Activated CD4-positive, alpha-beta T cell treated with anti-CD3 and anti-CD28 coated beads for 36 hours (primary cell): Measurements from ENCODE around the gene DNAH5. TPM values are rescaled to one million over a fixed set of nuclear protein-coding genes. Genes with fewer than 3 reads are reported as not detected.
"Not testable (repeated sequence)": the region's sequence is repeated elsewhere in the genome, so short reads cannot be mapped to it uniquely, and the experiment has no call there.

Experiments used
- ATAC-seq: fragments of 200-7000 bp; cut with Tn5 transposase; one replicate; pipeline ENCODE4 v1.10.0; 2021; ENCODE audit warnings: mild to moderate bottlenecking, moderate library complexity
- CTCF ChIA-PET: fragments of 350-600 bp; sonication (Branson Sonifier 250); formaldehyde crosslinking; loops from one replicate; lab custom pipeline; 2021; ENCODE audit warnings: antibody characterized with exemption; lab: Charles Lee
- POLR2A ChIA-PET: fragments of 350-600 bp; sonication (Branson Sonifier 250); formaldehyde crosslinking; loops from one replicate; lab custom pipeline; 2021; ENCODE audit warnings: antibody characterized with exemption, inconsistent platforms; lab: Charles Lee
- DNase-seq: peaks from one replicate; pipeline ENCODE4 v3.0.0-alpha.2; 2020
- H3K27ac Mint-ChIP-seq: one replicate; pipeline ENCODE4 v1.8.0; 2021; ENCODE audit warnings: mixed read lengths
- H3K27me3 Mint-ChIP-seq: one replicate; pipeline ENCODE4 v1.8.0; 2021; ENCODE audit warnings: mixed read lengths
- H3K36me3 Mint-ChIP-seq: one replicate; pipeline ENCODE4 v1.8.0; 2021; ENCODE audit warnings: low read depth, mixed read lengths
- H3K4me1 Mint-ChIP-seq: one replicate; pipeline ENCODE4 v1.8.0; 2021; ENCODE audit warnings: mixed read lengths
- H3K4me3 Mint-ChIP-seq: one replicate; pipeline ENCODE4 v1.8.0; 2021; ENCODE audit warnings: mild to moderate bottlenecking, moderate library complexity, mixed read lengths
- H3K9me3 Mint-ChIP-seq: one replicate; pipeline ENCODE4 v1.8.0; 2021; ENCODE audit warnings: low read depth, mixed read lengths
- intact Hi-C, 2 experiments: fragments of 100-400 bp; cut with DNase I in 1 of 2; cut with micrococcal nuclease in 1 of 2; formaldehyde crosslinking; loops; one replicate each; pipeline versions ENCODE4 v1.14.2 to v1.15.1; 2022 to 2024; cut with DNase I, micrococcal nuclease
- total RNA-seq, 2 experiments: library from RNA; stranded (reverse); gene quantifications; one replicate each; pipeline ENCODE4 v1.2.3, GENCODE V29; 2021

The DNAH5 gene
- total RNA-seq, 2 experiments from 2014 or later: not detected

DNA sequence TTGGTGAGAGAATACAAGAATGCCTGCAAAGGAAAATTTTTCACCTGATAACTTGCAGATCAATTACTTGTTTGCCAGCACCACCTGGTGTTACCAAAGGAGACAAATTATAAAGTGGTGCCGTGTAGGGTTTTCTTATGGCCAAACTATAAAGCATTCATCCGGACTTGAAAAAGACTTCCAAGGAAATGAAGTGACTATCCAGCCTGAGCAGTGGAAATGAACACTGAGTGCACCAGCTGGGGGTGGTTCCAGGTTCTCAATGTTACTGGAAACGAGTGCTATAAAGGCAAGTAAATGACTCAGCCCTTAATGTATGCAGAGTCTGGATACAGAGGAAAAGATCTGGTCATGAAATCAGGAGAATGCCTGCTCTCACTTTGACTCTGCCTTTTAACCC, 113.1 kb downstream of the DNAH5 start:
- intact Hi-C loops: no loop called here
- no peaks in the 10 kb centered on the region for H3K27me3 Mint-ChIP-seq
- peaks cover 9% of the 10 kb centered on the region for H3K9me3 Mint-ChIP-seq
- ChIA-PET POLR2A (interaction anchor here (0.6 kb wide), 1 partner anchor 735 kb away, joined by 3 read pairs; no protein-coding TSS in a partner anchor), CTCF (no interaction called here)
- DNase-seq (no peak), ATAC-seq (no peak)
- H3K4me3 Mint-ChIP-seq: no peak overlapping the region
- H3K36me3 Mint-ChIP-seq: no peaks in the 10 kb centered on the region
- no peak overlapping the region for H3K27ac Mint-ChIP-seq
- no peaks in the 10 kb centered on the region for H3K4me1 Mint-ChIP-seq

DNA sequence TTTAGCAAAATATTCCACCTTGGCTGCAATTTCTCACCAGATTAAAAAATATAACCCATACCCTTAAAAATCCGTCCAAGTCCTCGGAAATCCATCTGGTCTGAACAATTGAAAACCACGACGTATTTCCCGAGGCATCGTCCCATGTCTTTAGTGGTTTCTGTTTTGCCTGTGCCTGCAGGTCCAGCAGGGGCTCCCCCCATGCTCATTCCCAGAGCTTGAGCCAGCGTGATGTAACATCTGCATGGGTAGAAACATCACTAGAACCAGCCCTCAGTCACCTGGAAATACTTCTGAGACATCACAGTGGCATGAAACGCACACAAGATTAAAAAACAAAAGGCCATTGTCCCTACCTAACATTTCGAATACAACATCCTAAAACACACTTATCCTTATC, 114.0 kb downstream of the DNAH5 start:
- ATAC-seq (no peak), DNase-seq (no peak)
- ChIA-PET CTCF (interaction anchor here (0.7 kb wide), 1 partner anchor 23 kb away, joined by 3 read pairs; no protein-coding TSS in a partner anchor), POLR2A (no interaction called here)
- H3K4me1 Mint-ChIP-seq: no peaks in the 10 kb centered on the region
- no peaks in the 10 kb centered on the region for H3K36me3 Mint-ChIP-seq
- no peak overlapping the region for H3K27ac Mint-ChIP-seq
- H3K4me3 Mint-ChIP-seq: no peak overlapping the region
- H3K27me3 Mint-ChIP-seq: no peaks in the 10 kb centered on the region
- H3K9me3 Mint-ChIP-seq: peaks cover 9% of the 10 kb centered on the region
- intact Hi-C loops: no loop called here

DNA sequence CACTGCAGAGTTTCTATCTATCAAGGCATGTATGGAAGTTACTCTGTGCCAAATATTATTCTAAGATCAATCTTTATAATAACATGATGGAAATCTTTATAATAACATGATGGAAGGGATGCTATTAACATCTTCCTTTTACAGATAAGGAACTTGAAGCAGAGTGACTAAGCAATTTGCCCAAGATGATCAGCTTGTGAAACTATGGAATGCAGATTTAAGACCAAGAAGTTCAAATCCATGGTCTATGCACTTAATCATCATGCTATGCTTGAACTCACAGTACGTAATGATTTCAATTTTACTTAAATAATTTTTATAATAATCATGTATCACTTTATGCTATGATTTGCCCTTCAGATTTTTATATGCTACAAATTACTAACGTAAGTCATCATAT, 123.1 kb downstream of the DNAH5 start:
- DNase-seq (no peak), ATAC-seq (no peak)
- Mint-ChIP-seq H3K27ac (no peak overlapping the region), H3K36me3 (no peaks in the 10 kb centered on the region), H3K27me3 (no peaks in the 10 kb centered on the region), H3K9me3 (no peaks in the 10 kb centered on the region), H3K4me3 (no peak overlapping the region), H3K4me1 (no peaks in the 10 kb centered on the region)
- intact Hi-C loops: no loop called here
- CTCF ChIA-PET: no interaction called here
- POLR2A ChIA-PET: no interaction called here

DNA sequence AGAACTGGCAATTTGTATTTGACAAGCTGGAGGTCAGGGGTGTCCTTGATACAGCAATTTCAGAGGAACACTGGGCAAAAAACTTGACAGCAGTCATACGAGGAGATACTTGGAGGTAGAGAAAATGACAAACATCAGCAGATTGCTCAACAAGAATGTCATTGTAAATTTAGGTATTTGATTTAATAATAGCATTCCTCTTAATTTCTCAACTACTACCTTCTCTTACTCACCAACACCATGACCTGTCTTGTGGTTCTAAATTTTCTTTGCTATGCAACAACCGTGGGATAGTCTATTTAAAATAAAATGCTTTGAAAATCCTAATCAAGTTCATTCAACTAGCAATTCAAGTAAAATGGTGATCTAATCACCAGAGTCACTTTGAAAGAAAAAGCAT, 128.4 kb downstream of the DNAH5 start:
- CTCF ChIA-PET: no interaction called here
- H3K36me3 Mint-ChIP-seq: no peaks in the 10 kb centered on the region
- no peak for ATAC-seq

DNA sequence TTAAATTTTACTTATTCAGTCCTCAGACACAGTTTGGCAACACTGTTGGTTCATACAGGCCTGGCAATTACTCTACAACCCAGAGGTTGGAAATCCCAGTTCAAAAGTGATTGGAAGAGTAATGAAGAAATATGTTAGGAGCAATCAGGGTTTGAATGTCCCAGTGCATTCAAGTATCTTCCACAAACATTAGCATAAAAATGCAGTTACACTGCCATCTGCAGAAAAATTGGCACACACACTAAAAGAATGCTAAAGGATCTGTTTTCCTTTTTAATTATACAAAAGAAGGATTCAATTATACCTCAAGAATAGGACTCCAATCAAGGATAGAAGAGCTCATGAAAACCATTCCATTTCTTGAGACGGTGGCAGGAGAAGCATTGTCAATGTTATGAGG, 130.2 kb downstream of the DNAH5 start:
- intact Hi-C loops: no loop called here
- no peaks in the 10 kb centered on the region for H3K36me3 Mint-ChIP-seq
- no peaks in the 10 kb centered on the region for H3K27me3 Mint-ChIP-seq
- peaks cover 3% of the 10 kb centered on the region for H3K9me3 Mint-ChIP-seq
- H3K4me1 Mint-ChIP-seq: no peaks in the 10 kb centered on the region
- ATAC-seq (no peak), DNase-seq (no peak)
- ChIA-PET POLR2A (no interaction called here), CTCF (no interaction called here)
- no peak overlapping the region for H3K4me3 Mint-ChIP-seq
- no peak overlapping the region for H3K27ac Mint-ChIP-seq

More for the DNA sequence above, 128.4 kb downstream of the DNAH5 start:
- no peak for DNase-seq
- no peak overlapping the region for H3K4me3 Mint-ChIP-seq
- intact Hi-C loops: no loop called here
- no peaks in the 10 kb centered on the region for H3K4me1 Mint-ChIP-seq
- peaks cover 3% of the 10 kb centered on the region for H3K9me3 Mint-ChIP-seq
- H3K27me3 Mint-ChIP-seq: no peaks in the 10 kb centered on the region
- POLR2A ChIA-PET: no interaction called here
- H3K27ac Mint-ChIP-seq: no peak overlapping the region

DNA sequence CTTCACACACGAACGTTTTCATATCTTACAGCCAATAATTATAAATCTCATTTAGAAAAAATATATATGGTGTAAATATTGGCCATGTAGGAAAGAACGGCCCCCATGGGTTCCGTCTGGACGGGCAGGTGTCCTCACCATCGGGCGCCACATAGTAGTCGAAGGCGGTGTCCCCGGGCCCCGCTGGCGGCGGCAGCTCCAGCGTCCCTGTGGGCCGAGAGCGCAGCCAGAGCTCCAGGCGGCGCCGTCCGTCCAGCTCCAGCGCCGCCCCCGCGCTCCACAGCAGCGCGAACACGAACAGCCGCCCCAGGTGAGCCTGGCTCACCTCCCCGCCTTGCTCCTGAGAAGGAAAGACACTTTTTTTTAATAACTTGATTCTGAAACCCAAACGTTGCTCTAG, 134.6 kb downstream of the DNAH5 start:
- ATAC-seq (no peak), DNase-seq (no peak)
- CTCF ChIA-PET: no interaction called here
- peaks cover 5% of the 10 kb centered on the region for H3K9me3 Mint-ChIP-seq
- POLR2A ChIA-PET: no interaction called here
- intact Hi-C loops: no loop called here
- no peaks in the 10 kb centered on the region for H3K36me3 Mint-ChIP-seq
- no peak overlapping the region for H3K4me3 Mint-ChIP-seq
- no peaks in the 10 kb centered on the region for H3K4me1 Mint-ChIP-seq
- no peak overlapping the region for H3K27ac Mint-ChIP-seq
- no peaks in the 10 kb centered on the region for H3K27me3 Mint-ChIP-seq

DNA sequence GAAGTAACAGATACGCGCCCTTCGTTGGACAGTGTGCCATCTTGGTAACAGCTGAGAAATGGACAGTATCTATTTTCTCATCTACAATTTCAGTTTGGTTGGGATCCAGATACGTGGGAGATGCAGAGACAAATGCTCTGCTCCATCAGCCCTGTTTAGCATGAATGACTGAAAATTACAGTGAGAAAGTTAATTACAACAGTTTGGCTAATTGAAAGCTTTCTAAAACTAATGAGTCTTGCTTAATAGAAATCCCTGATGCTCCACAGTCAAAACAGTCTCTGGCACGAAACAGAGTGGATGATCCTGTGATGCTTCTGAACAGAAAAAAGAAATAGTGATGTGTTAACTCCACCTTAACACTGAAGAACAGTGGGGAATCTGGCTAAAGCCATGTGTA, 140.2 kb downstream of the DNAH5 start:
- H3K4me1 Mint-ChIP-seq: no peaks in the 10 kb centered on the region
- ChIA-PET CTCF (no interaction called here), POLR2A (no interaction called here)
- H3K9me3 Mint-ChIP-seq: peaks cover 12% of the 10 kb centered on the region
- no peak overlapping the region for H3K27ac Mint-ChIP-seq
- intact Hi-C loops: no loop called here
- no peak overlapping the region for H3K4me3 Mint-ChIP-seq
- no peaks in the 10 kb centered on the region for H3K36me3 Mint-ChIP-seq
- DNase-seq (no peak), ATAC-seq (no peak)
- H3K27me3 Mint-ChIP-seq: no peaks in the 10 kb centered on the region

DNA sequence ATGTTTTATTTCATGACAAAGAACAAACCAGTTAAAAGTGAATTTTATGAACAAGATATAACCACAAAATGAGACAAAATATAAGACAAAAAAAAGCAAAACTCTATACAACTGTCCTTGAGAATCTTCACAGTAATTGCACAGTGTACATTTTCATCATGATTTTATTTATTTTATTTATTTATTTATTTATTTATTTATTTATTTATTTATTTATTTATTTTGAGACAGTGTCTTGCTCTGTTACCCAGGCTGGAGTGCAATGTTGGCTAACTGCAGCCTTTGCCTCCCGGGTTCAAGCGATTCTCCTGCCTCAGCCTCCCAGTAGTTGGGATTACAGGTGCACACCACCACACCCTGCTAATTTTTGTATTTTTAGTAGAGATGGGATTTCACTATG, 145.9 kb downstream of the DNAH5 start:
- peaks cover 11% of the 10 kb centered on the region for H3K9me3 Mint-ChIP-seq
- DNase-seq, H3K27me3 Mint-ChIP-seq, POLR2A ChIA-PET, CTCF ChIA-PET, H3K36me3 Mint-ChIP-seq, H3K27ac Mint-ChIP-seq, ATAC-seq, intact Hi-C loops, H3K4me3 Mint-ChIP-seq, H3K4me1 Mint-ChIP-seq: not testable (repeated sequence)

DNA sequence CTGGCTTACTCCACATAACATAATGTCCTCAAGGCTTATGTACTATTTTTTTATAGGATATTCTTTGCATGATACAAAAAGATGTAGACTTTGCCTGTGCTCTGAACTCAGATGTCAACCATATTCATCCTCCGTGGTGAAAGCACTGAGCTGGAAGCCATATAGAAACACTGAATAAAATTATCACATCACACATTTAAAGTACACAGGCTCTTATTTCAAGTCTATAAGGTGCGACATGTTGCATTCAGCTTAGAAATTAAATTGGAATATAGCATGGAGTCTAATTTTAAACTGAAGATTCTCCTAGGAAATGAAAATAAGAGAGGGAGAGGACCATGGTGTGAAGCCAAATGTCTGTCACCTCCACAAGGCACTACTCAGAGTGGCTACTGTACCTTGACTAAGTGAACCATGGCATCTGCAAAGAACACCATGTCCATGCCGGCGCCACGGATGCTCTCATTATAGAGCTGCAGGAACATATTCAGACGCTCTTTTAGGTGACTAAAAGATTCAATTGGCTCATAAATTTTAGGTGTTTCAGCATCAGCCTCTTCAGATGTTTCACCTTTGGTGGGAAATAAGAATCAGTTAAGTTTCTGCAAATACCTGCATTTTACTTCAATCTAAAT, 158.6 kb downstream of the DNAH5 start:
- intact Hi-C loops: no loop called here
- CTCF ChIA-PET: no interaction called here

DNA sequence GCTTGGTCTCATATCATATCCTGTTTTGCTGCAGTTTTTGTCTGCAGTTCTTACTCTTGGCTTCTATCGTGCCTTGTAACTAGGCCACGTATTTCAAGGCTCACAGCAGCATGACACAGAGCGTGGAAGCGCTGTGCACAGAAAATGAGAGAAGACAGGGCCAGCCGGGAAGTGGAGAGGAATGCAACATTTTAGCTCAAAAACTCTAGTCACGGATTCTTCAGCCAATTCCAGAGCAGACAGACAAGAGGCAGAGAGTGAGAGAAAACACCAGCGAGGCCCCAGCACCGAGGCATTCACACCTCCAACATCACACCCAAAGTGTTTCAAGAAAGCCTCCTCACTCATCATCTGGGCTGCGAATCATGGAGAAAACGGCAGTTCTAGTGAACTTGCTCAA, 160.8 kb downstream of the DNAH5 start:
- Mint-ChIP-seq H3K27ac (no peak overlapping the region), H3K4me3 (no peak overlapping the region), H3K27me3 (no peaks in the 10 kb centered on the region), H3K4me1 (no peaks in the 10 kb centered on the region), H3K36me3 (no peaks in the 10 kb centered on the region), H3K9me3 (peaks cover 4% of the 10 kb centered on the region)
- CTCF ChIA-PET: no interaction called here
- no peak for DNase-seq
- intact Hi-C loops: no loop called here
- ATAC-seq: no peak
- POLR2A ChIA-PET: no interaction called here

More for the DNA sequence above, 158.6 kb downstream of the DNAH5 start:
- no peaks in the 10 kb centered on the region for H3K27me3 Mint-ChIP-seq
- no peaks in the 10 kb centered on the region for H3K4me1 Mint-ChIP-seq
- ATAC-seq: no peak
- no peak overlapping the region for H3K4me3 Mint-ChIP-seq
- peaks cover 7% of the 10 kb centered on the region for H3K9me3 Mint-ChIP-seq
- POLR2A ChIA-PET: no interaction called here
- H3K36me3 Mint-ChIP-seq: no peaks in the 10 kb centered on the region
- no peak overlapping the region for H3K27ac Mint-ChIP-seq
- no peak for DNase-seq

DNA sequence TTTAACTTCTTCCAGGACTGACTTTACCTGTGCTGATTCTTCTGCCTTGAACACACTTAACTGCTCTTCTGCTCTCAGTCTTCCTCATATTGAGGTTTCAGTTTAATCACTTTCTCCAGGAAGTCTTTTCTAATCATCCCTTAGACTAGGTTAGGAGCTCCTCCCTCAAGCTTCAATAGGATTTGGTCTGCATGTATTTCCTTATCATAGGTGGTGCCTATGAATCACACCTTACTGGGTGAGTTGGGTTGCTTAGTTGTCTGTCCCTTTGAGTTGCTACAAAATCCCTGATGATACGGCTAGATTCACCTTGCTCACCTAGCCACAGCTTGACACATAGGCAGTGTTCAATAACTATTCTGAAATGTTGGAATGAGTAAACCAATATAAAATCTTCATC, 164.4 kb downstream of the DNAH5 start:
- POLR2A ChIA-PET: no interaction called here
- no peaks in the 10 kb centered on the region for H3K27me3 Mint-ChIP-seq
- no peaks in the 10 kb centered on the region for H3K9me3 Mint-ChIP-seq
- H3K4me3 Mint-ChIP-seq: no peak overlapping the region
- no peak for ATAC-seq
- intact Hi-C loops: no loop called here
- no peaks in the 10 kb centered on the region for H3K36me3 Mint-ChIP-seq
- H3K27ac Mint-ChIP-seq: no peak overlapping the region
- no peaks in the 10 kb centered on the region for H3K4me1 Mint-ChIP-seq
- no peak for DNase-seq
- CTCF ChIA-PET: no interaction called here

DNA sequence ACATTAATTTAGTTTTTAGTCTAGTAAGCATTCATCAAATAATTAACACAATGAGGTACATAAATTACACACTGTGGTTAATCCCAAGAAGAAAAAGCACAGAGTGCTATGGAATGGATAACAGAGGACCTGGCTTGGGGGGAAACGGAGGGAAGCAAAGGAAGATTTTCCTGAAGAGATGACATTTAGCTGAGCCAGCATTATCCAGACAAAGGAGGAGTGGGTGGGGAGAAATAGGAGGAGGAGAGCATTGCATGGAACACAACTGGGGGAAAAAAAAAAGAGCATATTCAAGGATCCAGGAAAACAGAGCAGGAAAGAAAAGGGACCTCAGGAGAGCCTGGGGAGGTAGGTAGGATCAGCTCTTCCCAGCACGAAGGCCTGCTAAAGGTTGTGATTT, 170.8 kb downstream of the DNAH5 start:
- Mint-ChIP-seq H3K27ac (no peak overlapping the region), H3K4me1 (no peaks in the 10 kb centered on the region), H3K36me3 (no peaks in the 10 kb centered on the region), H3K9me3 (peaks cover 3% of the 10 kb centered on the region), H3K27me3 (no peaks in the 10 kb centered on the region), H3K4me3 (no peak overlapping the region)
- POLR2A ChIA-PET: no interaction called here
- ATAC-seq (no peak), DNase-seq (no peak)
- CTCF ChIA-PET: no interaction called here
- intact Hi-C loops: no loop called here
